HG03460 (cell line): ENCODE measurements around the gene EPS8.
"Not testable (repeated sequence)": the region's sequence is repeated elsewhere in the genome, so short reads cannot be mapped to it uniquely, and the experiment has no call there.

ENCODE experiments used
- ATAC-seq: cut with Tn5 transposase; IDR thresholded peaks from one replicate; pipeline ENCODE4 v1.9.1; 2021; ENCODE audit not compliant: unreplicated experiment

Gene EPS8

GRCh38 chr12:15762162-15762561 is 27.0 kb downstream of the EPS8 start:
- not testable (repeated sequence) for ATAC-seq

- no peak for ATAC-seq
Measured at GRCh38 chr12:15757553-15758255, 31.5 kb downstream of the EPS8 start.

GRCh38 chr12:15756822-15757221 is 32.4 kb downstream of the EPS8 start:
- no peak for ATAC-seq

- no peak for ATAC-seq
Measured at GRCh38 chr12:15754233-15754632, 35.0 kb downstream of the EPS8 start.

GRCh38 chr12:15752785-15753184 is 36.4 kb downstream of the EPS8 start:
- ATAC-seq, result no peak

- ATAC-seq, result no peak
Measured at GRCh38 chr12:15751741-15752140, 37.4 kb downstream of the EPS8 start.

GRCh38 chr12:15749937-15750336 is 39.3 kb downstream of the EPS8 start:
- ATAC-seq, result no peak

GRCh38 chr12:15741870-15742269 is 47.3 kb downstream of the EPS8 start:
- ATAC-seq, result not testable (repeated sequence)

- ATAC-seq, result no peak
Measured at GRCh38 chr12:15741082-15741481, 48.1 kb downstream of the EPS8 start.

- ATAC-seq, result not testable (repeated sequence)
Measured at GRCh38 chr12:15740389-15740788, 48.8 kb downstream of the EPS8 start.

- ATAC-seq, result no peak
Measured at GRCh38 chr12:15738438-15739015, 50.7 kb downstream of the EPS8 start.

GRCh38 chr12:15735837-15736615 is 53.2 kb downstream of the EPS8 start:
- no peak for ATAC-seq

- ATAC-seq, result peak; percentile 25
Measured at GRCh38 chr12:15733136-15733535, 56.1 kb downstream of the EPS8 start.

GRCh38 chr12:15732341-15733061 is 56.7 kb downstream of the EPS8 start:
- peak; percentile 72 for ATAC-seq

- ATAC-seq, result no peak
Measured at GRCh38 chr12:15731940-15732339, 57.2 kb downstream of the EPS8 start.

- no peak for ATAC-seq
Measured at GRCh38 chr12:15729097-15729496, 60.1 kb downstream of the EPS8 start.

- no peak for ATAC-seq
Measured at GRCh38 chr12:15728118-15728598, 61.0 kb downstream of the EPS8 start.

- no peak for ATAC-seq
Measured at GRCh38 chr12:15726878-15727150, 62.4 kb downstream of the EPS8 start.

GRCh38 chr12:15726027-15726877 is 62.9 kb downstream of the EPS8 start:
- no peak for ATAC-seq

- ATAC-seq, result no peak
Measured at GRCh38 chr12:15722951-15723350, 66.2 kb downstream of the EPS8 start.
